ENCODE measurements around the gene HCRTR1. TPM values are rescaled to one million over a fixed set of nuclear protein-coding genes. Genes with fewer than 3 reads are reported as not detected.

The HCRTR1 gene
- total RNA-seq, 4 donors from 2014 or later = 0.42 TPM; not detected in 3

GRCh38 chr1:31575369-31576140, 41.9 kb upstream of the HCRTR1 start:
- no peak overlapping the region for H3K4me3 ChIP-seq (ENCODE audit: low read depth, poor library complexity, severe bottlenecking)
- no peak for DNase-seq (ENCODE audit: low spot score in 2 of 2)
- WGBS, 2 donors = 52 to 60% methylated on average over 11 of the region's 11 CpGs
- TF ChIP-seq POLR2A (IDR thresholded peaks at IDR 0.05) = no peak
- TF ChIP-seq, protein P1, sequence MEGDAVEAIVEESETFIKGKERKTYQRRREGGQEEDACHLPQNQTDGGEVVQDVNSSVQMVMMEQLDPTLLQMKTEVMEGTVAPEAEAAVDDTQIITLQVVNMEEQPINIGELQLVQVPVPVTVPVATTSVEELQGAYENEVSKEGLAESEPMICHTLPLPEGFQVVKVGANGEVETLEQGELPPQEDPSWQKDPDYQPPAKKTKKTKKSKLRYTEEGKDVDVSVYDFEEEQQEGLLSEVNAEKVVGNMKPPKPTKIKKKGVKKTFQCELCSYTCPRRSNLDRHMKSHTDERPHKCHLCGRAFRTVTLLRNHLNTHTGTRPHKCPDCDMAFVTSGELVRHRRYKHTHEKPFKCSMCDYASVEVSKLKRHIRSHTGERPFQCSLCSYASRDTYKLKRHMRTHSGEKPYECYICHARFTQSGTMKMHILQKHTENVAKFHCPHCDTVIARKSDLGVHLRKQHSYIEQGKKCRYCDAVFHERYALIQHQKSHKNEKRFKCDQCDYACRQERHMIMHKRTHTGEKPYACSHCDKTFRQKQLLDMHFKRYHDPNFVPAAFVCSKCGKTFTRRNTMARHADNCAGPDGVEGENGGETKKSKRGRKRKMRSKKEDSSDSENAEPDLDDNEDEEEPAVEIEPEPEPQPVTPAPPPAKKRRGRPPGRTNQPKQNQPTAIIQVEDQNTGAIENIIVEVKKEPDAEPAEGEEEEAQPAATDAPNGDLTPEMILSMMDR (IDR thresholded peaks at IDR 0.05) = no peak
- intact Hi-C loops (cut with DNase I; ENCODE audit: low total_unique reads) = loop anchor here (10.0 kb wide), 1 partner anchor 209 kb away; no protein-coding TSS in a partner anchor

DNA sequence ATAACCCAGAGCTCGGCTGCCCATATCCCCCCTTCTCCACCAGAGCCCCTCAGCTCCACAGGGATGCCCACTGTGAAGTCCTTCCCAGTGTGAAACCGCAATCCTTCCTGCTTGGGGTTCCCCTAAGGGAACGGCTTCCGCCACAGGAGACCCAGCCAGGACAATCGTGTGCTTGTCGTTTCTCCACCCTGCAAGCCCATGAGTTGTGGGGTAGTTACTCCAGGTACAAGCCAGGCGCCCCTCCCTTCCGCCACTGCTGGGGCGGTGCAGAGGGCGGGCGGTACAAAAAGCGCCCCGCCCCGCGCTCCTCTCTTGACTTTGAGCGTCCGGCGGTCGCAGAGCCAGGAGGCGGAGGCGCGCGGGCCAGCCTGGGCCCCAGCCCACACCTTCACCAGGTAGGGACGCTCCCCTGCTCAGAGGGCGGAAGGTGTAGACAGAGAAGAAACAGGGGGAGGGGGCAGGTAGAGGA, 41.3 kb upstream of the HCRTR1 start, which contains the start of gene TINAGL1:
TSS of gene TINAGL1 (plus strand) at position 315 of the 469 bp plus-strand sequence. CDS start 634 bp downstream, outside the sequence.
- WGBS, 2 donors = 1 to 4% methylated on average over 25 of the region's 25 CpGs
- TF ChIP-seq POLR2A (IDR thresholded peaks at IDR 0.05) = no peak
- TF ChIP-seq, protein P1 (IDR thresholded peaks at IDR 0.05) = no peak
- intact Hi-C loops (cut with DNase I; ENCODE audit: low total_unique reads) = loop anchor here (10.0 kb wide), 1 partner anchor 209 kb away; no protein-coding TSS in a partner anchor
- peak within 1 kb of the TSS; percentile 20 for H3K4me3 ChIP-seq (ENCODE audit: low read depth, poor library complexity, severe bottlenecking)
- no peak for DNase-seq (ENCODE audit: low spot score in 2 of 2)

DNA sequence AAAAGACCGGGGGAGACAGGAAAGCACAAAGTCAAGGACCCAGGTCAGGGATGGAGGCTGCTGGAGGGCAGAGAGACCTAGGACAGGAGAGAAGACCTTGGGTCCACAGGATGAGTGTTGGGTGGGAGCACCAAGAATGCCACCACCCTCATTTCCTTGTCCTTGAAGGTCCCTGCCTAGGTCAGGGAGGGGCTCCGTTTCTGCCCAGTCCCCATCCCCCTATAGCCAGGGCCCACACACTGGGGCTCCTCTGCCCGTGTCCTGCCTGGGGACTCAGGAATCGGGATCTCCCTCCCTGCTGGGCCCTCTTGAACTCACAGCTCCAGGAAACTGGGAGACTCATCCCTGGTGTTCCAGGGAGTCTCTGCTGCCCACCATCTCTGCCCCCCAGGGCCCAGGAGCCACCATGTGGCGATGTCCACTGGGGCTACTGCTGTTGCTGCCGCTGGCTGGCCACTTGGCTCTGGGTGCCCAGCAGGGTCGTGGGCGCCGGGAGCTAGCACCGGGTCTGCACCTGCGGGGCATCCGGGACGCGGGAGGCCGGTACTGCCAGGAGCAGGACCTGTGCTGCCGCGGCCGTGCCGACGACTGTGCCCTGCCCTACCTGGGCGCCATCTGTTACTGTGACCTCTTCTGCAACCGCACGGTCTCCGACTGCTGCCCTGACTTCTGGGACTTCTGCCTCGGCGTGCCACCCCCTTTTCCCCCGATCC, 40.6 kb upstream of the HCRTR1 start:
- 48 to 51% methylated on average over 15 to 16 of the region's 27 CpGs for WGBS, 2 donors
- TF ChIP-seq, protein P1 (IDR thresholded peaks at IDR 0.05) = no peak
- no peak for TF ChIP-seq POLR2A (IDR thresholded peaks at IDR 0.05)
- intact Hi-C loops (cut with DNase I; ENCODE audit: low total_unique reads) = loop anchor here (10.0 kb wide), 1 partner anchor 208 kb away; no protein-coding TSS in a partner anchor
- no peak for DNase-seq (ENCODE audit: low spot score in 2 of 2)
- peak overlapping the region; percentile 20 for H3K4me3 ChIP-seq (ENCODE audit: low read depth, poor library complexity, severe bottlenecking)

DNA sequence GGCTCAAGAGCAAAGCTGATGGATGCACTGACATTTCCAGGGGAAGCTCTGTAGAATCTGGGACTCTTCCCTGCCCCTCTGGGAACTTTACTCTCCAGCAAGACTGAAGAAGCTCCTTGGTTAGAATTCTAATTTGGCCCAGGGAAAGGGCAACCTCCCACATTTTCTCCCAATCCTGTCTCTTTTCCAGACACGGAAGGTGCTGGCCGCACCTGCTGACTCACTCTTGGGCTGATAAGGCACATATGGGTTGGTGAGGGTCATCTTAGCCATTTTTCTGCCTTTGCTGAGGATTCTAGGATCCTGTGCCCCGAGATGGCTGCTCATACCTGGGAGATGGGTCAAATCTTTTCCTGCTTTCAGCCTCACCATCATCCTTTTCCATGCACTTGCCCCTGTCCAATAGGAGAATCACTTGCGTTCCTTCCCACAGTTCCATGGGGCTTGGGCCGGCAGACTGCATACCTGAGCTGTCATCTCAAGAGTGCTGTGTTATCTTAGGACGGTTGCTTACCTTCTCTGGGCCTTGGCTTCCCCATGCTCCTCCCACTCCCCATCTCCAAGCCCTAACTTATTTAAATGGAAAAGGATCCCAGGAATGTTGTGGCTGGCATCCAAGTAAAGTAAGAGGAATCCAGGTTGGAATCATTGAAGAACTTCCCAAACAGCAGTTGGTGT, 39.8 kb upstream of the HCRTR1 start:
- H3K4me3 ChIP-seq (ENCODE audit: low read depth, poor library complexity, severe bottlenecking) = peak overlapping the region; percentile 20
- no peak for DNase-seq (ENCODE audit: low spot score in 2 of 2)
- intact Hi-C loops (cut with DNase I; ENCODE audit: low total_unique reads) = loop anchor here (10.0 kb wide), 1 partner anchor 207 kb away; no protein-coding TSS in a partner anchor
- 49 to 55% methylated on average over 6 of the region's 6 CpGs for WGBS, 2 donors
- TF ChIP-seq, protein P1 (IDR thresholded peaks at IDR 0.05) = no peak

GRCh38 chr1:31579374-31579773, 38.1 kb upstream of the HCRTR1 start:
- 75 to 82% methylated on average over 5 of the region's 5 CpGs for WGBS, 2 donors
- no peak overlapping the region for H3K4me3 ChIP-seq (ENCODE audit: low read depth, poor library complexity, severe bottlenecking)
- no peak for DNase-seq (ENCODE audit: low spot score in 2 of 2)
- intact Hi-C loops (cut with DNase I; ENCODE audit: low total_unique reads) = loop anchor here (10.0 kb wide), 1 partner anchor 205 kb away; no protein-coding TSS in a partner anchor
- TF ChIP-seq, protein P1 (IDR thresholded peaks at IDR 0.05) = no peak
- no peak for TF ChIP-seq POLR2A (IDR thresholded peaks at IDR 0.05)
